Choroid plexus epithelial cell (primary cell): ENCODE results near the gene ZNF177.
A peak's percentile ranks its signal among the peaks of the same experiment; 100 is the strongest.

Source experiments
- DNase-seq: peaks from one replicate; pipeline ENCODE4 v3.0.0-alpha.2; 2010; ENCODE audit warnings: low read depth
- H3K4me3 ChIP-seq: 2 replicates; pipeline ENCODE4 v1.5.1; 2011; ENCODE audit warnings: low read depth, mild to moderate bottlenecking, control low read depth, low read length, moderate library complexity
- CTCF ChIP-seq: conservative IDR thresholded peaks from 2 replicates; pipeline ENCODE4 v1.5.1; 2011; ENCODE audit warnings: low read depth, mild to moderate bottlenecking, control low read depth, inconsistent platforms, low read length, moderate library complexity

ZNF177 gene

GRCh38 chr19:9329999-9330398 lies 32.8 kb upstream of the ZNF177 start:
- TF ChIP-seq CTCF: no peak
- H3K4me3 ChIP-seq: no peak overlapping the region
- DNase-seq: no peak

GRCh38 chr19:9342610-9343304 lies 20.1 kb upstream of the ZNF177 start:
- no peak for TF ChIP-seq CTCF
- DNase-seq: peak; percentile 2
- H3K4me3 ChIP-seq: no peak overlapping the region

GRCh38 chr19:9345005-9345404 lies 17.8 kb upstream of the ZNF177 start:
- no peak for DNase-seq
- H3K4me3 ChIP-seq: no peak overlapping the region
- no peak for TF ChIP-seq CTCF

- no peak for DNase-seq
- TF ChIP-seq CTCF: no peak
- no peak overlapping the region for H3K4me3 ChIP-seq
Observed at GRCh38 chr19:9348253-9348652, 14.6 kb upstream of the ZNF177 start.

GRCh38 chr19:9348671-9349070 lies 14.1 kb upstream of the ZNF177 start:
- TF ChIP-seq CTCF: no peak
- H3K4me3 ChIP-seq: no peak overlapping the region
- DNase-seq: no peak

GRCh38 chr19:9352505-9352904 lies 10.3 kb upstream of the ZNF177 start:
- H3K4me3 ChIP-seq: no peak overlapping the region
- no peak for TF ChIP-seq CTCF
- DNase-seq: no peak

GRCh38 chr19:9353011-9353410 lies 9.8 kb upstream of the ZNF177 start:
- H3K4me3 ChIP-seq: no peak overlapping the region
- no peak for TF ChIP-seq CTCF
- no peak for DNase-seq
